HG02678 (cell line): ENCODE measurements around the gene NIPBL.
"Not testable (repeated sequence)": the region's sequence is repeated elsewhere in the genome, so short reads cannot be mapped to it uniquely, and the experiment has no call there.

Experiments used
- ATAC-seq: cut with Tn5 transposase; IDR thresholded peaks from one replicate; pipeline ENCODE4 v1.9.1; 2021; ENCODE audit warnings: mild to moderate bottlenecking, moderate library complexity; ENCODE audit not compliant: unreplicated experiment

NIPBL gene

GRCh38 chr5:37082977-37083376 is 206.4 kb downstream of the NIPBL start:
- ATAC-seq = not testable (repeated sequence)

- ATAC-seq = not testable (repeated sequence)
Measured at GRCh38 chr5:37086026-37086425, 209.5 kb downstream of the NIPBL start.

- ATAC-seq = no peak
Measured at GRCh38 chr5:37086466-37087173, 210.1 kb downstream of the NIPBL start.

GRCh38 chr5:37088009-37088408 is 211.4 kb downstream of the NIPBL start:
- ATAC-seq = no peak

- ATAC-seq = no peak
Measured at GRCh38 chr5:37090123-37090726, 213.7 kb downstream of the NIPBL start.

GRCh38 chr5:37090781-37091180 is 214.2 kb downstream of the NIPBL start:
- ATAC-seq = no peak

GRCh38 chr5:37093795-37094194 is 217.2 kb downstream of the NIPBL start:
- not testable (repeated sequence) for ATAC-seq

- not testable (repeated sequence) for ATAC-seq
Measured at GRCh38 chr5:37099267-37099666, 222.7 kb downstream of the NIPBL start.

- ATAC-seq = no peak
Measured at GRCh38 chr5:37103302-37103701, 226.7 kb downstream of the NIPBL start.

- no peak for ATAC-seq
Measured at GRCh38 chr5:37109338-37109737, 232.8 kb downstream of the NIPBL start.

GRCh38 chr5:37110135-37110534 is 233.6 kb downstream of the NIPBL start:
- ATAC-seq = no peak

GRCh38 chr5:37111426-37112382 is 235.1 kb downstream of the NIPBL start:
- ATAC-seq = peak; percentile 91

- ATAC-seq = no peak
Measured at GRCh38 chr5:37112383-37112991, 235.9 kb downstream of the NIPBL start.
